GM06990 (cell line): ENCODE data around the gene LHFPL3.
"Not testable (repeated sequence)": the region's sequence is repeated elsewhere in the genome, so short reads cannot be mapped to it uniquely, and the experiment has no call there.

ENCODE experiments used
- DNase-seq: peaks from one replicate; pipeline ENCODE4 v3.0.0-alpha.2; 2011; ENCODE audit not compliant: insufficient read length; ENCODE audit errors: extremely low read depth
- H3K27me3 ChIP-seq: replicated peaks from 2 replicates; pipeline ENCODE4 v1.6.0; 2011; ENCODE audit warnings: low read length; ENCODE audit not compliant: control insufficient read depth, insufficient read depth
- H3K36me3 ChIP-seq: 2 replicates; pipeline ENCODE4 v1.5.1; 2011; ENCODE audit warnings: low read length; ENCODE audit not compliant: control insufficient read depth, insufficient read depth
- H3K4me3 ChIP-seq: replicated peaks from 2 replicates; pipeline ENCODE4 v1.5.1; 2011; ENCODE audit warnings: low read depth, mild to moderate bottlenecking, control low read depth, low read length
- TF ChIP-seq, protein P1 (sequence below): IDR thresholded peaks from 2 replicates; pipeline ENCODE4 v1.5.1; 2011; ENCODE audit warnings: low read length, control low read depth, mild to moderate bottlenecking, inconsistent platforms; ENCODE audit not compliant: insufficient read depth, poor library complexity, severe bottlenecking

LHFPL3 gene

DNA sequence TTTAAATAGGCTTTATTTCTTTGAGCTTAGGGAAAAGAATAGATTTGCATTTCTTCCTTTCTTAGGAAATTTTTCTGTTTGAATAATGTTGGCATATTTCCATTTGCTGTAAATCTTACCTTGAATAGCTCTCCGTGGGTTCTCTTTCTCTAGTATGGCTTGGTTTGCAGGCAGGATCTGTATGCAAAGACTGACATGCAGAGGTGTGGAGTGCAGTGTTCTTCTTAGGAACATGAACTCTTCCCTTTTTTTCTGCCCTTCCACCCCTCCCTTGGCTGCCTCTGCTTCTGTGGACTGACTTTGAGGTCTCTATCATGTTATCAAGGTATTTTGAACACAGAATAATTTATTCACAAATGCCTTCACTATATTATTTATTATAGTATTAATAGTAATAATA, 222.8 kb downstream of the LHFPL3 start:
- no peak for DNase-seq
- no peaks in the 10 kb centered on the region for H3K27me3 ChIP-seq
- no peaks in the 10 kb centered on the region for H3K36me3 ChIP-seq
- TF ChIP-seq, protein P1, sequence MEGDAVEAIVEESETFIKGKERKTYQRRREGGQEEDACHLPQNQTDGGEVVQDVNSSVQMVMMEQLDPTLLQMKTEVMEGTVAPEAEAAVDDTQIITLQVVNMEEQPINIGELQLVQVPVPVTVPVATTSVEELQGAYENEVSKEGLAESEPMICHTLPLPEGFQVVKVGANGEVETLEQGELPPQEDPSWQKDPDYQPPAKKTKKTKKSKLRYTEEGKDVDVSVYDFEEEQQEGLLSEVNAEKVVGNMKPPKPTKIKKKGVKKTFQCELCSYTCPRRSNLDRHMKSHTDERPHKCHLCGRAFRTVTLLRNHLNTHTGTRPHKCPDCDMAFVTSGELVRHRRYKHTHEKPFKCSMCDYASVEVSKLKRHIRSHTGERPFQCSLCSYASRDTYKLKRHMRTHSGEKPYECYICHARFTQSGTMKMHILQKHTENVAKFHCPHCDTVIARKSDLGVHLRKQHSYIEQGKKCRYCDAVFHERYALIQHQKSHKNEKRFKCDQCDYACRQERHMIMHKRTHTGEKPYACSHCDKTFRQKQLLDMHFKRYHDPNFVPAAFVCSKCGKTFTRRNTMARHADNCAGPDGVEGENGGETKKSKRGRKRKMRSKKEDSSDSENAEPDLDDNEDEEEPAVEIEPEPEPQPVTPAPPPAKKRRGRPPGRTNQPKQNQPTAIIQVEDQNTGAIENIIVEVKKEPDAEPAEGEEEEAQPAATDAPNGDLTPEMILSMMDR: no peak
- H3K4me3 ChIP-seq: no peak overlapping the region

DNA sequence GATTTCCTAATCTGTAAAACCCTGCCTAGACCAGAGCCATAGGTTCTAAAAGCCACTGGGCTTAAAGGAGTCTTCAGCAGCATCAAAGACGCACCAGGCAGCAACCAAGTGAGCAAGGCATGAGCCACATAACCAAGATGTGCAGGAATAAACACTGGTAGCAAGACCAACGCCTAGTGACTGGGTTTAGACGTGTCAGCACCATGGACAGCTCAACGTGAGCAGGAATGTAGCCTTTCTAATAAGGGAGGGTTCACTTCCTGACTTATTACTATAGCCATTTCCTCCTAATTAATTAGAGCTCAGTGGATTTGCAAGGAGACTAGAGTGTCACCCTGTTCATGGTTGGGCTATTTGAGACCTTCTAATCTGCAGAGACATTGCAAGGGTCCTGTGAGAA, 223.7 kb downstream of the LHFPL3 start:
- no peaks in the 10 kb centered on the region for H3K27me3 ChIP-seq
- TF ChIP-seq, protein P1: no peak
- no peak overlapping the region for H3K4me3 ChIP-seq
- no peaks in the 10 kb centered on the region for H3K36me3 ChIP-seq
- DNase-seq: no peak

DNA sequence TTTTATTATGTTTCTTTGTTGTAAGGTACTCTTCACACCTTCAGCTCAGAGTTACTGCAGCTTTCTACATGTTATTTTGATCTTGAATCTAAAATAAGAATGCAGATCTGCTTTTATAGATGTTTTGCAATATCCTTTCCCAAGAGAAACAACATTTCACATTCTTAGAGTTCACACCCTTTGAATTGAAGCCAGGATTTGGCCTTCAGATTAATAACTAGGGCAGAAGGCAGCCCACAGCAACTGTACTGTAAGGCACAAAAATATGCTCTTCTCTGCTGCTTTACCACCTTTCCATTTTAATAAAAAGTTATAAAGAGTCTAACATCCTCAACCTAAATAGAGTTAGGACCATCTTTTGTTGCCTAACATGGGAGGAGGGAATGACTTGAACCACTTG, 224.7 kb downstream of the LHFPL3 start:
- DNase-seq: no peak
- Histone ChIP-seq H3K36me3 (no peaks in the 10 kb centered on the region), H3K4me3 (no peak overlapping the region), H3K27me3 (no peaks in the 10 kb centered on the region)
- TF ChIP-seq, protein P1: no peak

DNA sequence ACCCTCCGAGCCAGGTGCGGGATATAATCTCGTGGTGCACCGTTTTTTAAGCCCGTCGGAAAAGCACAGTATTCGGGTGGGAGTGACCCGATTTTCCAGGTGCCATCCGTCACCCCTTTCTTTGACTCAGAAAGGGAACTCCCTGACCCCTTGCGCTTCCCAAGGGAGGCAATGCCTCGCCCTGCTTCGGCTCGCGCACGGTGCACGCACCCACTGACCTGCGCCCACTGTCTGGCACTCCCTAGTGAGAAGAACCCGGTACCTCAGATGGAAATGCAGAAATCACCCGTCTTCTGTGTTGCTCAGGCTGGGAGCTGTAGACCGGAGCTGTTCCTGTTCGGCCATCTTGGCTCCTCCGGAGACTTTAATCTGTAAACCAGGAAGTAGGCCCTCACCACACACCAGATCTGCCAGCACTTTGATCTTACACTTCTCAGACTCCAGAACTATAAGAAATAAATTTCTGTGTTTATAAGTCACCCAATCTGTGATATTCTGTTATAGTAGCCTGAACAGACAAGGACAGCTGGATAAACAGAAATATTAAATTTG, 235.0 kb downstream of the LHFPL3 start:
- not testable (repeated sequence) for H3K36me3 ChIP-seq, DNase-seq, H3K27me3 ChIP-seq, H3K4me3 ChIP-seq

DNA sequence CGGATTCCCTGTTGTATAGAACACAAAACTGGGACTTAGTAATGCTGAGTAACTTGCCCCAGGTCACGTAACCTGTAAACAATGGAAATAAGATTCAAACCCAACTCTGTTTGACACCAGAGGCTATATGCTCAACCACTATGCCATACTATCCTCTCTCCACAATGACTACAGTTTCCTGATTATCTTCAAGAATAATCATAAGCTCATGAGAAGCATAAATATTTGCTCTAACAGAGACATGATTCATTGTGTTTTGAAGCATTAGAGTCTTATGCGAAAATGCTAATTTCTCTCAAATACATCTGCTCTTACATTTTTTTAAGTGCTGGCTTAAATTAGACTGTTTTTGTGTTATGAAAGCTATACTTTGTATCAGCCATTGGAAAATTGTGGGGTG, 241.3 kb downstream of the LHFPL3 start:
- H3K27me3 ChIP-seq: peaks cover 2% of the 10 kb centered on the region; the same call in 1 of the 2 replicates
- no peak for DNase-seq
- H3K36me3 ChIP-seq: no peaks in the 10 kb centered on the region
- no peak overlapping the region for H3K4me3 ChIP-seq
- TF ChIP-seq, protein P1: no peak

DNA sequence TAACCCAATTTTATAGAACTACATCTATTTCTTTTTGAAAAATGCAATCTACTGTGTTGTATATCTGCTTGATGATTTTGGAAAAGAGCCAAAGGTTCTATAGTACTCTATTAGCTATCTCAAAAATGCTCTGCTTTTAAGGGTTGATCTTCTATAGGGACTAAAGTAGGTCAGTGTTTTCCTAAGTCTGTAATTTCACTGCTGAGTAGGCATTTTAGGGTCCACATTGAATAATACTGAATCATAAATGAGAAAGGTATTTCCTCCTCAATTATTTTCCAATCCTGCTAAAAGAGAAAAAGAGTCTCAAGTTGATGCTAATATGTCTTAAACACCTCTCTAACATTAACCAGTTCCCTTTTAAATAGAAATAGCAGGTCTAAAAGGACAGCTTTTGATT, 244.2 kb downstream of the LHFPL3 start:
- no peak overlapping the region for H3K4me3 ChIP-seq
- H3K36me3 ChIP-seq: no peaks in the 10 kb centered on the region
- H3K27me3 ChIP-seq: peaks cover 2% of the 10 kb centered on the region; the same call in 1 of the 2 replicates
- TF ChIP-seq, protein P1: no peak
- no peak for DNase-seq
